Stomach (tissue), 9 donors: Measurements from ENCODE around the gene CD300LF. TPM values are rescaled to one million over a fixed set of nuclear protein-coding genes. Genes with fewer than 3 reads are reported as not detected.

Source experiments
- DNase-seq, 2 donors: peaks; one replicate each; pipeline versions ENCODE4 v3.0.0 to v3.0.0-alpha.2; 2013 to 2019
- H3K27ac ChIP-seq, 5 donors: fragments of 200-600 bp in 4 of 5; sonication (generic) in 4 of 5; one replicate each; pipeline ENCODE4 v1.5.1; 2013 to 2019; ENCODE audit warnings: mild to moderate bottlenecking in 1 of 5, moderate library complexity in 1 of 5
- H3K27me3 ChIP-seq, 3 donors: fragments of 200-600 bp; sonication (generic); one replicate each; pipeline ENCODE4 v1.5.1; 2017 to 2019; ENCODE audit warnings: mixed run types in 1 of 3
- H3K36me3 ChIP-seq, 4 donors: fragments of 200-600 bp; sonication (generic); 1 replicate in 3 of 4; 2 replicates in 1 of 4; pipeline ENCODE4 v1.5.1; 2016 to 2019
- H3K4me1 ChIP-seq, 4 donors: fragments of 200-600 bp; sonication (generic); one replicate each; pipeline ENCODE4 v1.5.1; 2016 to 2019
- H3K4me3 ChIP-seq, 4 donors: fragments of 200-600 bp; sonication (generic) in 3 of 4; one replicate each; pipeline ENCODE4 v1.5.1; 2016 to 2019; ENCODE audit warnings: mild to moderate bottlenecking in 1 of 4
- H3K9me3 ChIP-seq, 4 donors: fragments of 200-600 bp; sonication (generic); one replicate each; pipeline ENCODE4 v1.5.1; 2016 to 2019
- EP300 ChIP-seq: sonication (generic); formaldehyde crosslinking; IDR thresholded peaks from one replicate; pipeline ENCODE4 v1.6.1; 2017; ENCODE audit warnings: antibody characterized with exemption
- POLR2A ChIP-seq, 4 donors: fragments of 450-650 bp; IDR thresholded peaks; one replicate each; pipeline ENCODE4 v1.6.1; 2016; ENCODE audit warnings: antibody characterized with exemption in 4 of 4, control low read depth in 2 of 4, mild to moderate bottlenecking in 1 of 4, moderate library complexity in 1 of 4
- POLR2AphosphoS5 ChIP-seq, 3 donors: sonication (generic); formaldehyde crosslinking; IDR thresholded peaks; one replicate each; pipeline ENCODE4 v1.6.1; 2016; ENCODE audit warnings: antibody characterized with exemption in 3 of 3
- WGBS, 5 donors: extraction: QIAGEN DNeasy Blood & Tissue Kit in 3 of 5; methylation state at CpG; one replicate each; pipeline versions ENCODE4 v1.1.5 to v1.1.7; 2013 to 2018; 5-methylcytosine and 5-hydroxymethylcytosine counted together
- intact Hi-C: fragments of 100-400 bp; cut with DNase I; formaldehyde crosslinking; loops from one replicate; pipeline ENCODE4 v1.15.1; 2023; ENCODE audit warnings: low total_unique reads
- polyA plus RNA-seq, 3 donors: library from polyadenylated mRNA; stranded (reverse); fragments of 200-250 nt; gene quantifications; one replicate each; pipeline ENCODE4 v1.2.3, GENCODE V29; 2013
- total RNA-seq, 5 donors: library from RNA; depleted of rRNA; stranded (reverse); fragments of >200 nt; gene quantifications; one replicate each; pipeline versions ENCODE4 v1.1.0 to v1.2.3, GENCODE V29; 2014 to 2016
- TF ChIP-seq, protein P1 (sequence below), 7 experiments: fragments of 450-650 bp in 4 of 7; fragments of 200-600 bp in 3 of 7; sonication (generic) in 3 of 7; IDR thresholded peaks; one replicate each; pipeline ENCODE4 v1.5.1; 2016 to 2019; ENCODE audit warnings: antibody characterized with exemption in 7 of 7, control low read depth in 2 of 7, mild to moderate bottlenecking in 1 of 7
- donor health status: healthy with polysubstance abuse.
- donor health status: Bipolar disorder and iron deficiency.
- donor health status: healthy.

The CD300LF gene
- total and polyA plus RNA-seq, 8 donors: 0.75 to 3.9 (median 0.95) TPM; not detected in 5

DNA sequence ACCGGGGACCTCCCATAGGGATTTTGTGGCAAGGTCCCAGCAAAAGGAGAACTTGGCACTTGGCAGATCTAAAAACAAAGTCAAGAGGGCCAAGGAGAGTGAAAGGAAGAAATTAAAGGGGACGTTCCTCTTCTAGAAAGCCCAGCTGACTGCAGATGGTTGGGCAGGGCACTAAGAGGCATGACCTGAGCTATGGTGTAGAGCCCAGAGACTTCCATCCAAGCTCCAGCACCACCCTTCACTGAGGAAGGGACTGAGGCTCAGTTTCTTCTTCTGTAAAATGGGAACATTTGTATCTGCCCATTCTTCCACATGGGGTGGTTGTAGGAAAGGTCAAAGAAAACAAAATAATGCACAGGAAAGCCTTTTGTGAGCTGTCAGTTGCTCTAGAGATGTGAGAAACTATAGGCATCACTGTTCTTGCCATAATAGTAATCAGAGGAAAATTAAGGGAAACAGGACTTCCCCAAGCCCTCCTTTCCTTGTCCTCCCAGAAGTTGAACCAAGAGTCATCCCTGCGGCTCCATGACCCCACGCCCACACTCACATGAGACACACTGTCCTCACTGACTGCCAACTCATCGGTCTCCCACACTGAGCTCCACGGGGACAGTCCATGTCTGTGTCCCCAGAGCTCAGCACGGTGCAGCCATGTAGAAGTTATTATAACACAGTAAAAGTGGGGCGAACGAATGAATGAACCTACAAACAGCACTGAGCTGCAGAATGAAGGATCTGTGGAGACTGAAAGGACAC, 10.4 kb downstream of the CD300LF start:
- Histone ChIP-seq H3K36me3 (no peaks in the 10 kb centered on the region), H3K27ac (no peak overlapping the region), H3K4me1 (no peaks in the 10 kb centered on the region), H3K27me3 (peaks cover 0 to 15% (median 0%) of the 10 kb centered on the region in 3 donors), H3K4me3 (no peak overlapping the region), H3K9me3 (no peaks in the 10 kb centered on the region)
- WGBS, 5 donors: 78 to 80% (median 79%) methylated on average over 9 of the region's 9 CpGs
- no peak for DNase-seq
- TF ChIP-seq POLR2A (IDR thresholded peaks at IDR 0.05) (no peak), EP300 (no peak), POLR2AphosphoS5 (IDR thresholded peaks at IDR 0.05) (no peak)
- TF ChIP-seq, protein P1, sequence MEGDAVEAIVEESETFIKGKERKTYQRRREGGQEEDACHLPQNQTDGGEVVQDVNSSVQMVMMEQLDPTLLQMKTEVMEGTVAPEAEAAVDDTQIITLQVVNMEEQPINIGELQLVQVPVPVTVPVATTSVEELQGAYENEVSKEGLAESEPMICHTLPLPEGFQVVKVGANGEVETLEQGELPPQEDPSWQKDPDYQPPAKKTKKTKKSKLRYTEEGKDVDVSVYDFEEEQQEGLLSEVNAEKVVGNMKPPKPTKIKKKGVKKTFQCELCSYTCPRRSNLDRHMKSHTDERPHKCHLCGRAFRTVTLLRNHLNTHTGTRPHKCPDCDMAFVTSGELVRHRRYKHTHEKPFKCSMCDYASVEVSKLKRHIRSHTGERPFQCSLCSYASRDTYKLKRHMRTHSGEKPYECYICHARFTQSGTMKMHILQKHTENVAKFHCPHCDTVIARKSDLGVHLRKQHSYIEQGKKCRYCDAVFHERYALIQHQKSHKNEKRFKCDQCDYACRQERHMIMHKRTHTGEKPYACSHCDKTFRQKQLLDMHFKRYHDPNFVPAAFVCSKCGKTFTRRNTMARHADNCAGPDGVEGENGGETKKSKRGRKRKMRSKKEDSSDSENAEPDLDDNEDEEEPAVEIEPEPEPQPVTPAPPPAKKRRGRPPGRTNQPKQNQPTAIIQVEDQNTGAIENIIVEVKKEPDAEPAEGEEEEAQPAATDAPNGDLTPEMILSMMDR (IDR thresholded peaks at IDR 0.05): no peak
- intact Hi-C loops: no loop called here

- intact Hi-C loops: no loop called here
- 68 to 83% (median 74%) methylated on average over 9 of the region's 9 CpGs for WGBS, 5 donors
- H3K27me3 ChIP-seq: peaks cover 0 to 36% (median 0%) of the 10 kb centered on the region in 3 donors
- no peak overlapping the region for H3K27ac ChIP-seq
- peaks cover 0 to 1% (median 0%) of the 10 kb centered on the region in 4 donors for H3K9me3 ChIP-seq
- TF ChIP-seq EP300 (no peak), POLR2A (IDR thresholded peaks at IDR 0.05) (no peak), POLR2AphosphoS5 (IDR thresholded peaks at IDR 0.05) (no peak)
- no peak overlapping the region for H3K4me3 ChIP-seq
- peaks cover 0 to 7% (median 0%) of the 10 kb centered on the region in 4 donors for H3K36me3 ChIP-seq
- no peaks in the 10 kb centered on the region for H3K4me1 ChIP-seq
- no peak for DNase-seq
Measured at GRCh38 chr17:74699236-74699635, 13.5 kb downstream of the CD300LF start.

- TF ChIP-seq POLR2AphosphoS5 (IDR thresholded peaks at IDR 0.05) (no peak), POLR2A (IDR thresholded peaks at IDR 0.05) (no peak), EP300 (no peak)
- TF ChIP-seq, protein P1 (IDR thresholded peaks at IDR 0.05): no peak
- intact Hi-C loops: no loop called here
- Histone ChIP-seq H3K9me3 (peaks cover 0 to 4% (median 0%) of the 10 kb centered on the region in 4 donors), H3K36me3 (peaks cover 0 to 7% (median 0%) of the 10 kb centered on the region in 4 donors), H3K27ac (no peak overlapping the region), H3K4me3 (no peak overlapping the region), H3K27me3 (peaks cover 0 to 26% (median 0%) of the 10 kb centered on the region in 3 donors), H3K4me1 (no peaks in the 10 kb centered on the region)
- WGBS, 5 donors: 67 to 90% (median 88%) methylated on average over 2 to 7 of the region's 7 CpGs
- no peak for DNase-seq
Measured at GRCh38 chr17:74698069-74698468, 14.7 kb downstream of the CD300LF start.

- H3K9me3 ChIP-seq: peaks cover 0 to 4% (median 0%) of the 10 kb centered on the region in 4 donors
- DNase-seq: no peak
- H3K27ac ChIP-seq: no peak overlapping the region
- intact Hi-C loops: no loop called here
- H3K4me1 ChIP-seq: no peaks in the 10 kb centered on the region
- TF ChIP-seq EP300: no peak
- TF ChIP-seq POLR2A (IDR thresholded peaks at IDR 0.05): no peak
- TF ChIP-seq, protein P1 (IDR thresholded peaks at IDR 0.05): no peak
- TF ChIP-seq POLR2AphosphoS5 (IDR thresholded peaks at IDR 0.05): no peak
- peaks cover 0 to 22% (median 0%) of the 10 kb centered on the region in 3 donors for H3K27me3 ChIP-seq
- no peak overlapping the region for H3K4me3 ChIP-seq
- 70 to 87% (median 81%) methylated on average over 2 of the region's 2 CpGs for WGBS, 5 donors
- peaks cover 0 to 7% (median 0%) of the 10 kb centered on the region in 4 donors for H3K36me3 ChIP-seq
Measured at GRCh38 chr17:74697515-74697914, 15.2 kb downstream of the CD300LF start.

DNA sequence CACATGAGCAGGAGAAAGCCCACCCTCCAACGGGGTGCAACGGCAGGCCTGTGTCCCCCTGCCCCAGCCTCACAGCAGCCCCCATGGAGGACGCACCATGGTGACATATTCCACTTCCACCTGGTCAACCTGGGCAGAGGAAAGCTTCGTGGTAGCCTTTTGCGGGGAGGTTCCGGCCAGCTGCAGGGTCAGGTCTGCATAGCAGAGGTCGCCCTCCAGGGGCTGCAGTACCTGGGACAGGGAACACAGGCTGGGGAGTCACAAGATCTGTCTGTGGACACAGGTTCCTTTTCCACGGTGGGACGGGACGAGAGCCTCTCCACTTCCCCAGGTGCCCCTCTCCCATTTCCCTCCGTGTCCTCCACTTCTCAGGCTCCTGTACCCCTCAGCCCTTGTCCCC, 17.1 kb downstream of the CD300LF start:
- 71 to 79% (median 77%) methylated on average over 5 to 11 of the region's 11 CpGs for whole genome bisulfite sequencing, 5 donors
- peaks cover 0 to 22% (median 0%) of the 10 kb centered on the region in 3 donors for H3K27me3 ChIP-seq
- TF ChIP-seq, protein P1 (IDR thresholded peaks at IDR 0.05): no peak
- DNase-seq: no peak
- no peaks in the 10 kb centered on the region for H3K4me1 ChIP-seq
- H3K9me3 ChIP-seq: peaks cover 0 to 4% (median 0%) of the 10 kb centered on the region in 4 donors
- no peak overlapping the region for H3K4me3 ChIP-seq
- intact Hi-C loops: no loop called here
- no peak overlapping the region for H3K27ac ChIP-seq
- H3K36me3 ChIP-seq: peaks cover 0 to 7% (median 0%) of the 10 kb centered on the region in 4 donors
